Left ventricle myocardium inferior (tissue), 1 donor: ENCODE data around the gene FLRT3. TPM values are rescaled to one million over a fixed set of nuclear protein-coding genes. Genes with fewer than 3 reads are reported as not detected.

ENCODE experiments used
- DNase-seq: peaks from one replicate; pipeline ENCODE4 v3.0.0-alpha.2; 2020
- H3K27ac ChIP-seq: fragments of 200-600 bp; replicated peaks from 2 replicates; pipeline ENCODE4 v1.8.0; 2021
- H3K27me3 ChIP-seq: fragments of 200-600 bp; 2 replicates; pipeline ENCODE4 v1.8.0; 2021; ENCODE audit warnings: low read depth
- H3K36me3 ChIP-seq: fragments of 200-600 bp; 2 replicates; pipeline ENCODE4 v1.8.0; 2021
- H3K4me1 ChIP-seq: fragments of 200-600 bp; 2 replicates; pipeline ENCODE4 v1.8.0; 2021
- H3K4me3 ChIP-seq: fragments of 200-600 bp; 2 replicates; pipeline ENCODE4 v1.8.0; 2021; ENCODE audit warnings: mild to moderate bottlenecking, moderate library complexity
- H3K9me3 ChIP-seq: fragments of 200-600 bp; replicated peaks from 2 replicates; pipeline ENCODE4 v1.8.0; 2021
- CTCF ChIP-seq: fragments of 200-600 bp; IDR thresholded peaks from 2 replicates; pipeline ENCODE4 v1.8.0; 2021; ENCODE audit warnings: antibody characterized with exemption, mild to moderate bottlenecking, borderline replicate concordance
- intact Hi-C: fragments of 100-400 bp; cut with micrococcal nuclease; formaldehyde crosslinking; loops from one replicate; pipeline ENCODE4 v1.11.0; 2022
- total RNA-seq: library from RNA; stranded (reverse); fragmentation: NEBNext Ultra II Directional; extraction: Animal tissue kit (Norgen Biotek cat#: 25700); gene quantifications from one replicate; pipeline ENCODE4 v1.2.1, GENCODE V29; 2021
- donor health status: DM: no; HTN: yes; CAD: no; lungs with severe emphysema.

The FLRT3 gene
- total RNA-seq, 1 donor from 2014 or later: 0.05 TPM

GRCh38 chr20:14378326-14378725 is 40.9 kb upstream of the FLRT3 start:
- Histone ChIP-seq H3K27me3 (no peaks in the 10 kb centered on the region), H3K36me3 (no peaks in the 10 kb centered on the region), H3K9me3 (no peaks in the 10 kb centered on the region), H3K4me3 (no peak overlapping the region), H3K27ac (no peak overlapping the region), H3K4me1 (no peaks in the 10 kb centered on the region)
- intact Hi-C loops: no loop called here
- no peak for DNase-seq
- no peak for TF ChIP-seq CTCF

- Histone ChIP-seq H3K36me3 (no peaks in the 10 kb centered on the region), H3K4me1 (no peaks in the 10 kb centered on the region)
Measured at GRCh38 chr20:14375416-14375985, 38.1 kb upstream of the FLRT3 start.

GRCh38 chr20:14374196-14374595 is 36.8 kb upstream of the FLRT3 start:
- intact Hi-C loops: no loop called here
- Histone ChIP-seq H3K9me3 (no peaks in the 10 kb centered on the region), H3K4me1 (no peaks in the 10 kb centered on the region), H3K36me3 (no peaks in the 10 kb centered on the region), H3K4me3 (no peak overlapping the region), H3K27me3 (no peaks in the 10 kb centered on the region), H3K27ac (no peak overlapping the region)
- DNase-seq: no peak
- TF ChIP-seq CTCF: no peak

More at GRCh38 chr20:14375416-14375985, 38.1 kb upstream of the FLRT3 start:
- no peaks in the 10 kb centered on the region for H3K27me3 ChIP-seq
- DNase-seq: no peak
- no peak overlapping the region for H3K27ac ChIP-seq
- no peak overlapping the region for H3K4me3 ChIP-seq
- no peaks in the 10 kb centered on the region for H3K9me3 ChIP-seq
- intact Hi-C loops: no loop called here
- TF ChIP-seq CTCF: no peak

- intact Hi-C loops: no loop called here
- DNase-seq: no peak
Measured at GRCh38 chr20:14361509-14362345, 24.3 kb upstream of the FLRT3 start.

GRCh38 chr20:14360416-14360815 is 23.0 kb upstream of the FLRT3 start:
- H3K4me1 ChIP-seq: no peaks in the 10 kb centered on the region
- H3K36me3 ChIP-seq: no peaks in the 10 kb centered on the region
- H3K27me3 ChIP-seq: no peaks in the 10 kb centered on the region
- intact Hi-C loops: no loop called here
- no peak for DNase-seq
- no peak overlapping the region for H3K27ac ChIP-seq
- H3K4me3 ChIP-seq: no peak overlapping the region
- peaks cover 11% of the 10 kb centered on the region for H3K9me3 ChIP-seq
- TF ChIP-seq CTCF: no peak

More at GRCh38 chr20:14361509-14362345, 24.3 kb upstream of the FLRT3 start:
- Histone ChIP-seq H3K27ac (no peak overlapping the region), H3K4me3 (no peak overlapping the region), H3K4me1 (no peaks in the 10 kb centered on the region), H3K36me3 (no peaks in the 10 kb centered on the region), H3K9me3 (peaks cover 24% of the 10 kb centered on the region), H3K27me3 (no peaks in the 10 kb centered on the region)
- TF ChIP-seq CTCF: no peak
